Brain microvascular endothelial cell (primary cell): ENCODE data around the gene DES.

Experiments
- DNase-seq: peaks from one replicate; pipeline ENCODE4 v3.0.0-alpha.2; 2020
- H3K27ac ChIP-seq: fragments of 250-450 bp; sonication (Bioruptor Pico); 2 replicates; pipeline ENCODE4 v1.5.1; 2020; ENCODE audit warnings: mild to moderate bottlenecking, moderate library complexity
- H3K27me3 ChIP-seq: fragments of 250-450 bp; sonication (Bioruptor Pico); replicated peaks from 2 replicates; pipeline ENCODE4 v1.5.1; 2020; ENCODE audit warnings: mild to moderate bottlenecking
- H3K36me3 ChIP-seq: fragments of 250-450 bp; sonication (Bioruptor Pico); replicated peaks from 2 replicates; pipeline ENCODE4 v1.5.1; 2020; ENCODE audit warnings: mild to moderate bottlenecking
- H3K4me3 ChIP-seq: 2 replicates; pipeline ENCODE4 v1.5.1; 2011; ENCODE audit warnings: low read depth, mild to moderate bottlenecking, control low read depth, low read length, moderate library complexity
- in situ Hi-C: cut with HindIII; loops from 2 replicates; pipeline ENCODE4 v1.10.0; 2017; ENCODE audit warnings: low sequenced_read_pairs, low pct_ligation_motif_present
- TF ChIP-seq, protein P1 (sequence below): IDR thresholded peaks from 2 replicates; pipeline ENCODE4 v1.5.1; 2011; ENCODE audit warnings: low read depth, mild to moderate bottlenecking, moderate library complexity, low read length, control low read depth, inconsistent platforms; ENCODE audit errors: missing control alignments

DES gene

GRCh38 chr2:219419012-219419324 is 791 bp downstream of the DES start:
- Histone ChIP-seq H3K27me3 (peaks cover 8% of the 10 kb centered on the region), H3K36me3 (no peaks in the 10 kb centered on the region), H3K27ac (no peak overlapping the region), H3K4me3 (no peak overlapping the region)
- TF ChIP-seq, protein P1, sequence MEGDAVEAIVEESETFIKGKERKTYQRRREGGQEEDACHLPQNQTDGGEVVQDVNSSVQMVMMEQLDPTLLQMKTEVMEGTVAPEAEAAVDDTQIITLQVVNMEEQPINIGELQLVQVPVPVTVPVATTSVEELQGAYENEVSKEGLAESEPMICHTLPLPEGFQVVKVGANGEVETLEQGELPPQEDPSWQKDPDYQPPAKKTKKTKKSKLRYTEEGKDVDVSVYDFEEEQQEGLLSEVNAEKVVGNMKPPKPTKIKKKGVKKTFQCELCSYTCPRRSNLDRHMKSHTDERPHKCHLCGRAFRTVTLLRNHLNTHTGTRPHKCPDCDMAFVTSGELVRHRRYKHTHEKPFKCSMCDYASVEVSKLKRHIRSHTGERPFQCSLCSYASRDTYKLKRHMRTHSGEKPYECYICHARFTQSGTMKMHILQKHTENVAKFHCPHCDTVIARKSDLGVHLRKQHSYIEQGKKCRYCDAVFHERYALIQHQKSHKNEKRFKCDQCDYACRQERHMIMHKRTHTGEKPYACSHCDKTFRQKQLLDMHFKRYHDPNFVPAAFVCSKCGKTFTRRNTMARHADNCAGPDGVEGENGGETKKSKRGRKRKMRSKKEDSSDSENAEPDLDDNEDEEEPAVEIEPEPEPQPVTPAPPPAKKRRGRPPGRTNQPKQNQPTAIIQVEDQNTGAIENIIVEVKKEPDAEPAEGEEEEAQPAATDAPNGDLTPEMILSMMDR: no peak
- in situ Hi-C loops: no loop called here
- DNase-seq: no peak

DNA sequence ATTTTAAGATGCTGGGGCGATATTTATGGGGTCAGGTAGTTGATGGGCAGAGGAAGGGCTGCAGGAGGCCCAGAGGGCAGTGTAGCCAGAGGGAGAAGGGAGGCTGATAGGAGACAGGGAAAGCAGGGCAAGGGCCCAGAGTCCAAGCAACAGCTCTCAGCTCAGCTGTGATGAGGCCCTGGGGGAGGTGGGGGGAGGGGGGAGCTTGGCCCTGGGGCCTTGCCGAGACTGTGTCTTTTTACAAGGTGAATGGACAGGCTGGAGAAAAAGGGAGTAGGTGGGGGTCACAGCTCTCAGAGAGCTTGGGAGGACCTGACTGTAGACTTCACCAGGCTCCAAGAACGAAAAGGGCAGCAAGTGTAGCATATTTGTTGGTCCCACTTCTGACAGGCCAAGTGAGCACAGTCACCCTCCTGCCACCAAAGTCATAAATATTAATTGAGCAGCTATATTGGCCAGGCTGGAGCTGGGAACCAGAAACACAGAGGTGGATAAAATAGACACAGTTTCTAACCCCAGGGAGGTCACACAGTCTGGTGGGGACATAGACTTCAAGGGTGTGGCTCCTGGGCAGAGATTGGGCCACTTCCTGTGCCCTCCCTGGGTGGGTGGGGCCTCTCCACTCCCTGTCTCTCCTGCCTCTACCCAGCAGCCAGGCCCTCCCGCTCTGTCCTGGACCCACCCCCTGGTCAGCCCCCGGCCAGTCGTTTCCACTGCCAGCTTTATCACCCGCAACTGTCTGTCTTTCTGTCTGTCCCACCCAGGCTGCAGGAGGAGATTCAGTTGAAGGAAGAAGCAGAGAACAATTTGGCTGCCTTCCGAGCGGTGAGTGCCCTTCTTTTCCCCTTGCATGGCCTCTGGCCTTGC is 1.4 kb downstream of the DES start:
- DNase-seq: no peak
- TF ChIP-seq, protein P1: no peak
- Histone ChIP-seq H3K36me3 (no peaks in the 10 kb centered on the region), H3K4me3 (no peak overlapping the region), H3K27me3 (peaks cover 8% of the 10 kb centered on the region), H3K27ac (no peak overlapping the region)
- in situ Hi-C loops: no loop called here

DNA sequence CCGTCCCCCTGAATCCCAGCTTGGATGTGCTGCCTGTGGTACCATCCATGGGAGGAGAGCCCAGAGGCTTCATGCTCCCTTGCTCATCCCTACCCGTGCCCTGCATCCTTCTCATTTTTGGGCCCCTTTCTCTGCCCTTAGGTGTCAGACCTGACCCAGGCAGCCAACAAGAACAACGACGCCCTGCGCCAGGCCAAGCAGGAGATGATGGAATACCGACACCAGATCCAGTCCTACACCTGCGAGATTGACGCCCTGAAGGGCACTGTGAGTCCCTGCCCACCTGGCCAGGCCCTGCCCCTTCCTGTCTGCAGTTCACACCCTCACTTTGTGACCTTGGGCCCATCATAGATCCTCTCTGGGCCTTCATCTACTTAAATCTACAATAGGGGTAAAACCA is 2.5 kb downstream of the DES start:
- TF ChIP-seq, protein P1: no peak
- H3K27ac ChIP-seq: no peak overlapping the region
- H3K27me3 ChIP-seq: peaks cover 8% of the 10 kb centered on the region
- no peak overlapping the region for H3K4me3 ChIP-seq
- in situ Hi-C loops: no loop called here
- H3K36me3 ChIP-seq: no peaks in the 10 kb centered on the region
- DNase-seq: no peak

DNA sequence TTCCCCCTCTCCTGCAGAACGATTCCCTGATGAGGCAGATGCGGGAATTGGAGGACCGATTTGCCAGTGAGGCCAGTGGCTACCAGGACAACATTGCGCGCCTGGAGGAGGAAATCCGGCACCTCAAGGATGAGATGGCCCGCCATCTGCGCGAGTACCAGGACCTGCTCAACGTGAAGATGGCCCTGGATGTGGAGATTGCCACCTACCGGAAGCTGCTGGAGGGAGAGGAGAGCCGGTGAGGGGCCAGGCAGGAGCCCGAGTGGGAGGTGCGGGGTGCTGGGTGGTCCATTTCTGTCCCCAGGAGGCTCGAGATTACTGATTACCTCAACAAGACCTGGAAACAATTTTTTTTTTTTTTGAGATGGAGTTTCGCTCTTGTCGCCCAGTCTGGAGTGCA is 3.1 kb downstream of the DES start:
- Histone ChIP-seq H3K36me3 (no peaks in the 10 kb centered on the region), H3K27ac (no peak overlapping the region), H3K4me3 (no peak overlapping the region), H3K27me3 (peaks cover 8% of the 10 kb centered on the region)
- DNase-seq: no peak
- TF ChIP-seq, protein P1: no peak
- in situ Hi-C loops: no loop called here

GRCh38 chr2:219422952-219423534 is 4.9 kb downstream of the DES start:
- DNase-seq: no peak
- in situ Hi-C loops: no loop called here
- Histone ChIP-seq H3K27ac (no peak overlapping the region), H3K4me3 (no peak overlapping the region), H3K27me3 (peaks cover 8% of the 10 kb centered on the region), H3K36me3 (no peaks in the 10 kb centered on the region)
- TF ChIP-seq, protein P1: no peak
